ENCODE data around the gene PSIP1. TPM values are rescaled to one million over a fixed set of nuclear protein-coding genes. Genes with fewer than 3 reads are reported as not detected.

PSIP1 gene
- total RNA-seq, 1 experiment from 2014 or later: 70.0 TPM

GRCh38 chr9:15525958-15526357, 15.2 kb upstream of the PSIP1 start:
- CTCF ChIA-PET: no interaction called here
- intact Hi-C loops (cut with micrococcal nuclease; ENCODE audit: unreplicated experiment): no loop called here
- TF ChIP-seq CTCF (conservative IDR thresholded peaks at IDR 0.05; ENCODE audit: low read depth, low read length): no peak
- no peak for TF ChIP-seq EZH2 (IDR thresholded peaks at IDR 0.05; ENCODE audit: borderline replicate concordance, low read depth, low read length, poor library complexity, severe bottlenecking)
- Histone ChIP-seq H3K27me3 (replicated peaks; ENCODE audit: insufficient read depth, low read depth, low read length, poor library complexity) (no peaks in the 10 kb centered on the region), H3K9me3 (ENCODE audit: low read depth, low read length, poor library complexity, severe bottlenecking) (no peaks in the 10 kb centered on the region), H3K27ac (ENCODE audit: low read depth, low read length, poor library complexity, severe bottlenecking) (no peak overlapping the region), H3K36me3 (ENCODE audit: insufficient read depth, low read length, poor library complexity, severe bottlenecking) (no peaks in the 10 kb centered on the region), H3K4me3 (ENCODE audit: low read depth, low read length, poor library complexity, severe bottlenecking) (no peak overlapping the region), H3K4me1 (ENCODE audit: insufficient read depth, low read length, poor library complexity, severe bottlenecking) (no peaks in the 10 kb centered on the region)
- no TSS peak for BruUV-seq (replicated peaks)
- DNase-seq (ENCODE audit: low spot score): no peak
- POLR2A ChIA-PET (ENCODE audit: low non-redundant PET): no interaction called here

GRCh38 chr9:15524845-15525455, 14.2 kb upstream of the PSIP1 start:
- no peak overlapping the region for H3K27ac ChIP-seq (ENCODE audit: low read depth, low read length, poor library complexity, severe bottlenecking)
- H3K27me3 ChIP-seq (replicated peaks; ENCODE audit: insufficient read depth, low read depth, low read length, poor library complexity): no peaks in the 10 kb centered on the region
- no peaks in the 10 kb centered on the region for H3K36me3 ChIP-seq (ENCODE audit: insufficient read depth, low read length, poor library complexity, severe bottlenecking)
- H3K4me3 ChIP-seq (ENCODE audit: low read depth, low read length, poor library complexity, severe bottlenecking): no peak overlapping the region
- no peak for DNase-seq (ENCODE audit: low spot score)
- ChIA-PET POLR2A (ENCODE audit: low non-redundant PET) (no interaction called here), CTCF (no interaction called here)
- BruUV-seq (replicated peaks): no TSS peak
- TF ChIP-seq CTCF (conservative IDR thresholded peaks at IDR 0.05; ENCODE audit: low read depth, low read length) (no peak), EZH2 (IDR thresholded peaks at IDR 0.05; ENCODE audit: borderline replicate concordance, low read depth, low read length, poor library complexity, severe bottlenecking) (no peak)
- intact Hi-C loops (cut with micrococcal nuclease; ENCODE audit: unreplicated experiment): no loop called here
- no peaks in the 10 kb centered on the region for H3K4me1 ChIP-seq (ENCODE audit: insufficient read depth, low read length, poor library complexity, severe bottlenecking)
- H3K9me3 ChIP-seq (ENCODE audit: low read depth, low read length, poor library complexity, severe bottlenecking): no peaks in the 10 kb centered on the region

GRCh38 chr9:15522130-15522755, 11.5 kb upstream of the PSIP1 start:
- CTCF ChIA-PET: interaction anchor here (0.6 kb wide), 1 partner anchor 21 kb away, joined by 4 read pairs; no protein-coding TSS in a partner anchor
- intact Hi-C loops (cut with micrococcal nuclease; ENCODE audit: unreplicated experiment): no loop called here
- no peak overlapping the region for H3K4me3 ChIP-seq (ENCODE audit: low read depth, low read length, poor library complexity, severe bottlenecking)
- TF ChIP-seq CTCF (conservative IDR thresholded peaks at IDR 0.05; ENCODE audit: low read depth, low read length) (no peak), EZH2 (IDR thresholded peaks at IDR 0.05; ENCODE audit: borderline replicate concordance, low read depth, low read length, poor library complexity, severe bottlenecking) (no peak)
- POLR2A ChIA-PET (ENCODE audit: low non-redundant PET): no interaction called here
- no TSS peak for BruUV-seq (replicated peaks)
- no peaks in the 10 kb centered on the region for H3K9me3 ChIP-seq (ENCODE audit: low read depth, low read length, poor library complexity, severe bottlenecking)
- DNase-seq (ENCODE audit: low spot score): no peak
- no peaks in the 10 kb centered on the region for H3K27me3 ChIP-seq (replicated peaks; ENCODE audit: insufficient read depth, low read depth, low read length, poor library complexity)
- no peaks in the 10 kb centered on the region for H3K36me3 ChIP-seq (ENCODE audit: insufficient read depth, low read length, poor library complexity, severe bottlenecking)
- H3K4me1 ChIP-seq (ENCODE audit: insufficient read depth, low read length, poor library complexity, severe bottlenecking): no peaks in the 10 kb centered on the region
- H3K27ac ChIP-seq (ENCODE audit: low read depth, low read length, poor library complexity, severe bottlenecking): no peak overlapping the region
